HEK293T (cell line): Measurements from ENCODE around the gene CYFIP1.

Experiments
- CTCF ChIA-PET: fragments of 350-600 bp; formaldehyde crosslinking; extraction: SDS; loops from one replicate; lab custom pipeline; 2021; ENCODE audit warnings: antibody characterized with exemption, inconsistent platforms; lab: Yijun Ruan, JAX
- POLR2A ChIA-PET: fragments of 350-600 bp; formaldehyde crosslinking; extraction: SDS; loops from one replicate; lab custom pipeline; 2020; ENCODE audit warnings: antibody characterized with exemption, inconsistent platforms; lab: Yijun Ruan, JAX
- DNase-seq: peaks from one replicate; pipeline ENCODE4 v3.0.0; 2012; ENCODE audit warnings: mixed read lengths; ENCODE audit errors: extremely low spot score
- ARNT ChIP-seq: fragments of 450-650 bp; IDR thresholded peaks from 2 replicates; pipeline ENCODE4 v1.6.1; 2017; ENCODE audit warnings: mild to moderate bottlenecking
- BHLHE40 ChIP-seq: fragments of 450-650 bp; IDR thresholded peaks from 2 replicates; pipeline ENCODE4 v1.6.1; 2016; ENCODE audit warnings: mild to moderate bottlenecking, moderate library complexity, borderline replicate concordance
- CTBP1 ChIP-seq: fragments of 450-650 bp; IDR thresholded peaks from 2 replicates; pipeline ENCODE4 v1.6.1; 2016; ENCODE audit warnings: borderline replicate concordance
- ELF4 ChIP-seq: fragments of 450-650 bp; IDR thresholded peaks from 2 replicates; pipeline ENCODE4 v1.6.1; 2017; ENCODE audit warnings: antibody characterized with exemption
- FOXA1 ChIP-seq: fragments of 450-650 bp; IDR thresholded peaks from 2 replicates; pipeline ENCODE4 v1.6.1; 2016; ENCODE audit warnings: mild to moderate bottlenecking
- FOXK2 ChIP-seq: fragments of 450-650 bp; IDR thresholded peaks from 2 replicates; pipeline ENCODE4 v1.6.1; 2016; ENCODE audit warnings: mild to moderate bottlenecking
- FOXM1 ChIP-seq: fragments of 450-650 bp; IDR thresholded peaks from 2 replicates; pipeline ENCODE4 v1.6.1; 2017; ENCODE audit warnings: mild to moderate bottlenecking, borderline replicate concordance
- HDGF ChIP-seq: fragments of 450-650 bp; IDR thresholded peaks from 2 replicates; pipeline ENCODE4 v1.6.1; 2017; ENCODE audit warnings: antibody characterized with exemption, borderline replicate concordance
- L3MBTL2 ChIP-seq: fragments of 450-650 bp; conservative IDR thresholded peaks from 2 replicates; pipeline ENCODE4 v1.6.1; 2016; ENCODE audit warnings: mild to moderate bottlenecking
- LEF1 ChIP-seq: fragments of 450-650 bp; IDR thresholded peaks from 2 replicates; pipeline ENCODE4 v1.6.1; 2017; ENCODE audit warnings: mild to moderate bottlenecking, borderline replicate concordance
- NFRKB ChIP-seq: fragments of 450-650 bp; IDR thresholded peaks from 2 replicates; pipeline ENCODE4 v1.6.1; 2016; ENCODE audit warnings: mild to moderate bottlenecking, moderate library complexity
- SP1 ChIP-seq: fragments of 450-650 bp; IDR thresholded peaks from 2 replicates; pipeline ENCODE4 v1.6.1; 2017
- SUZ12 ChIP-seq: fragments of 450-650 bp; IDR thresholded peaks from 2 replicates; pipeline ENCODE4 v1.6.1; 2016; ENCODE audit warnings: mild to moderate bottlenecking
- TARDBP ChIP-seq: fragments of 450-650 bp; IDR thresholded peaks from 2 replicates; pipeline ENCODE4 v1.6.1; 2016
- ZNF384 ChIP-seq: fragments of 450-650 bp; IDR thresholded peaks from 2 replicates; pipeline ENCODE4 v1.6.1; 2016
- TF ChIP-seq, protein P1 (sequence below): fragments of 450-650 bp; IDR thresholded peaks from 2 replicates; pipeline ENCODE4 v1.6.1; 2016

Gene CYFIP1

GRCh38 chr15:22931784-22932536, 48.2 kb downstream of the CYFIP1 start:
- CTCF ChIA-PET: no interaction called here
- no peak for DNase-seq
- POLR2A ChIA-PET: no interaction called here
- TF ChIP-seq HDGF (no peak), ELF4 (no peak), SUZ12 (no peak), TARDBP (no peak), CTBP1 (no peak), FOXM1 (no peak), FOXK2 (no peak)

GRCh38 chr15:22930782-22931484, 49.2 kb downstream of the CYFIP1 start:
- DNase-seq: no peak
- TF ChIP-seq SP1 (no peak), FOXK2 (no peak), SUZ12 (no peak), ZNF384 (no peak), BHLHE40 (no peak), TARDBP (no peak), ELF4 (no peak), FOXM1 (no peak), L3MBTL2 (no peak), LEF1 (no peak), NFRKB (no peak), ARNT (no peak), CTBP1 (no peak), HDGF (no peak), FOXA1 (no peak)
- TF ChIP-seq, protein P1, sequence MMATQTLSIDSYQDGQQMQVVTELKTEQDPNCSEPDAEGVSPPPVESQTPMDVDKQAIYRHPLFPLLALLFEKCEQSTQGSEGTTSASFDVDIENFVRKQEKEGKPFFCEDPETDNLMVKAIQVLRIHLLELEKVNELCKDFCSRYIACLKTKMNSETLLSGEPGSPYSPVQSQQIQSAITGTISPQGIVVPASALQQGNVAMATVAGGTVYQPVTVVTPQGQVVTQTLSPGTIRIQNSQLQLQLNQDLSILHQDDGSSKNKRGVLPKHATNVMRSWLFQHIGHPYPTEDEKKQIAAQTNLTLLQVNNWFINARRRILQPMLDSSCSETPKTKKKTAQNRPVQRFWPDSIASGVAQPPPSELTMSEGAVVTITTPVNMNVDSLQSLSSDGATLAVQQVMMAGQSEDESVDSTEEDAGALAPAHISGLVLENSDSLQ: no peak
- ChIA-PET POLR2A (no interaction called here), CTCF (no interaction called here)

DNA sequence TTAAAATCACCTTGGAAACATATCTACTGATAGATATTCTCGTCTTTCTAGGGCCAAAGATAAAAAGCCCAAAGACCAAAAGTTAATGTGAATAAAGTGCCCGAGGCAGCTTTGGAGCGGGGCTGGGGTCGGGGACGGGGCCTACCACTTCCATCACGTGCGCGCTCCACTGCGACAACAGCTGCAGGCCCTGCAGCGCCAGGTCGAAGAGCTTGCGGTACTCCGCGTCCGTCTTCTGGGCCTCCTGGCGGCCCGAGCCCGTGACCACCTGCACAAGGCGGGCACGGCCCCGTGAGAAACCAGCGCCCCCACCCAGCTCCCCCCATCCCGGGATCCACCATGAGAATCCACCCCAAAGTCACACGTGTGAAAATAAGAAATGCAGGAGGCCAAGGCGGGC, 52.4 kb downstream of the CYFIP1 start:
- POLR2A ChIA-PET: no interaction called here
- no peak for DNase-seq
- CTCF ChIA-PET: no interaction called here
- TF ChIP-seq FOXA1 (no peak), L3MBTL2 (no peak), HDGF (no peak), FOXM1 (no peak), TARDBP (no peak), ELF4 (no peak), FOXK2 (no peak), SP1 (no peak), ZNF384 (no peak), NFRKB (no peak), LEF1 (no peak), BHLHE40 (no peak), SUZ12 (no peak), ARNT (no peak), CTBP1 (no peak)
- TF ChIP-seq, protein P1: no peak

DNA sequence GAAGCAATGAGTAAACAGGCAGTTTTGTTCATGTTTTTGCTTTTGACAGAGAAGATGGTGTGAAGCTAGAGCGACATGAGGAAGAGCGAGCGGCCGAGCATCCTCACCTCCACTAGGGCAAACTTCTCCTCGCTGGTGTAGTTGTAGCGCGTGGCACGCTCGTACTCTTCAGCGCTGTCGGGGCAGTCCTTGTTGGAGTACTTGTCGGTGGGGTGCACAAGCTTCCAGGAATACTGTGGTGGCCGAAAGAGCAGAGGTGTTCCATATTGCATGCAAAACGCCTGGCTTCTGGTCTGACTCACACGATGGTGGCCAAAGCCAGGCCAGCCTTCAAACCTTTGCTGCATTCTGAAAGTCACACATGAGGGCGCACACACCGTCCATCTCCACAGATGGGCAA, 54.3 kb downstream of the CYFIP1 start:
- CTCF ChIA-PET: no interaction called here
- no peak for DNase-seq
- POLR2A ChIA-PET: no interaction called here
- no peak for TF ChIP-seq SP1
- no peak for TF ChIP-seq ELF4
- TF ChIP-seq FOXA1: no peak
- TF ChIP-seq, protein P1: no peak
- no peak for TF ChIP-seq LEF1
- TF ChIP-seq HDGF: no peak
- TF ChIP-seq SUZ12: no peak

DNA sequence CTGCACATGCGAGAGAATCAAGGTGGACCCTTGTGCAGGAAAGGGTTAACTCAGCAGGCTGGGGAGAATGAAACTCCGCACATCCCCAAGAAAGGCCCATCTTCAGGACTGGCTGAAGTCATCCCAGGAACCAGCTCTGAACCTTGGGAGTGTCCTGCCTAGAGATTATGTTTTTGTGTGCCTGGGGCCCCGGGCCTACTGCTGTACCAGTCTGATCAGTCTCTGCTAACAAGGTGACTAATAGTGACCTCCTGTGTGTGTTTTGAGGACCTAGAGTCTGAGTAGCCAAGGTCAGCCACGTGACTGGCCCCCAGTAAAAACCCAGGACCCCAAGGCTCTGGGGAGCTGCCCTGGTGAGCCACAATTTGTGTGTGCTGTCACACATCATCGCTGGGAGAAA, 58.2 kb downstream of the CYFIP1 start:
- no peak for DNase-seq
- TF ChIP-seq, protein P1: no peak
- TF ChIP-seq TARDBP: no peak
- no peak for TF ChIP-seq HDGF
- no peak for TF ChIP-seq FOXK2
- TF ChIP-seq L3MBTL2: no peak
- POLR2A ChIA-PET: no interaction called here
- CTCF ChIA-PET: interaction anchor here (0.7 kb wide), 1 partner anchor 60 kb away, joined by 3 read pairs; no protein-coding TSS in a partner anchor

- TF ChIP-seq BHLHE40: no peak
- no peak for TF ChIP-seq ARNT
- TF ChIP-seq LEF1: no peak
- TF ChIP-seq FOXK2: no peak
- no peak for TF ChIP-seq SP1
- TF ChIP-seq NFRKB: no peak
- TF ChIP-seq HDGF: no peak
- TF ChIP-seq L3MBTL2: no peak
- no peak for TF ChIP-seq SUZ12
- no peak for TF ChIP-seq FOXA1
- TF ChIP-seq, protein P1: no peak
- TF ChIP-seq ELF4: no peak
- no peak for TF ChIP-seq TARDBP
- no peak for TF ChIP-seq CTBP1
- no peak for TF ChIP-seq ZNF384
- TF ChIP-seq FOXM1: no peak
- CTCF ChIA-PET: no interaction called here
- DNase-seq: no peak
- POLR2A ChIA-PET: no interaction called here
Observed at GRCh38 chr15:22919171-22919570, 61.0 kb downstream of the CYFIP1 start.
